ENCODE measurements around the gene PAX5. TPM values are rescaled to one million over a fixed set of nuclear protein-coding genes. Genes with fewer than 3 reads are reported as not detected.

PAX5 gene
- total and polyA plus RNA-seq, 3 donors from 2014 or later, result 0.79 to 1.9 (median 1.3) TPM

GRCh38 chr9:36985061-36985768 lies 48.9 kb downstream of the PAX5 start:
- H3K27ac ChIP-seq, result no peak overlapping the region
- intact Hi-C loops (cut with DNase I; ENCODE audit: low total_unique reads), result no loop called here
- no peak overlapping the region for H3K4me3 ChIP-seq
- H3K36me3 ChIP-seq (ENCODE audit: low read depth, missing control alignments), result no peaks in the 10 kb centered on the region
- H3K27me3 ChIP-seq, result no peaks in the 10 kb centered on the region
- no peaks in the 10 kb centered on the region for H3K4me1 ChIP-seq
- TF ChIP-seq, protein P1, sequence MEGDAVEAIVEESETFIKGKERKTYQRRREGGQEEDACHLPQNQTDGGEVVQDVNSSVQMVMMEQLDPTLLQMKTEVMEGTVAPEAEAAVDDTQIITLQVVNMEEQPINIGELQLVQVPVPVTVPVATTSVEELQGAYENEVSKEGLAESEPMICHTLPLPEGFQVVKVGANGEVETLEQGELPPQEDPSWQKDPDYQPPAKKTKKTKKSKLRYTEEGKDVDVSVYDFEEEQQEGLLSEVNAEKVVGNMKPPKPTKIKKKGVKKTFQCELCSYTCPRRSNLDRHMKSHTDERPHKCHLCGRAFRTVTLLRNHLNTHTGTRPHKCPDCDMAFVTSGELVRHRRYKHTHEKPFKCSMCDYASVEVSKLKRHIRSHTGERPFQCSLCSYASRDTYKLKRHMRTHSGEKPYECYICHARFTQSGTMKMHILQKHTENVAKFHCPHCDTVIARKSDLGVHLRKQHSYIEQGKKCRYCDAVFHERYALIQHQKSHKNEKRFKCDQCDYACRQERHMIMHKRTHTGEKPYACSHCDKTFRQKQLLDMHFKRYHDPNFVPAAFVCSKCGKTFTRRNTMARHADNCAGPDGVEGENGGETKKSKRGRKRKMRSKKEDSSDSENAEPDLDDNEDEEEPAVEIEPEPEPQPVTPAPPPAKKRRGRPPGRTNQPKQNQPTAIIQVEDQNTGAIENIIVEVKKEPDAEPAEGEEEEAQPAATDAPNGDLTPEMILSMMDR (IDR thresholded peaks at IDR 0.05), result no peak
- TF ChIP-seq POLR2A (IDR thresholded peaks at IDR 0.05), result no peak
- no peaks in the 10 kb centered on the region for H3K9me3 ChIP-seq
- WGBS, 2 donors, result 31 to 35% methylated on average over 12 to 15 of the region's 15 CpGs
- no peak for DNase-seq

GRCh38 chr9:36980148-36980974 lies 53.7 kb downstream of the PAX5 start:
- no peak overlapping the region for H3K4me3 ChIP-seq
- H3K27ac ChIP-seq, result no peak overlapping the region
- H3K9me3 ChIP-seq, result no peaks in the 10 kb centered on the region
- no peak for DNase-seq
- no peaks in the 10 kb centered on the region for H3K27me3 ChIP-seq
- intact Hi-C loops (cut with DNase I; ENCODE audit: low total_unique reads), result no loop called here
- TF ChIP-seq, protein P1 (IDR thresholded peaks at IDR 0.05), result no peak
- no peak for TF ChIP-seq POLR2A (IDR thresholded peaks at IDR 0.05)
- H3K36me3 ChIP-seq (ENCODE audit: low read depth, missing control alignments), result no peaks in the 10 kb centered on the region
- H3K4me1 ChIP-seq, result no peaks in the 10 kb centered on the region
- 51 to 57% methylated on average over 7 of the region's 7 CpGs for WGBS, 2 donors

GRCh38 chr9:36976371-36977030 lies 57.6 kb downstream of the PAX5 start:
- H3K4me1 ChIP-seq, result no peaks in the 10 kb centered on the region
- H3K4me3 ChIP-seq, result no peak overlapping the region
- no peak for DNase-seq
- H3K9me3 ChIP-seq, result no peaks in the 10 kb centered on the region
- H3K27ac ChIP-seq, result no peak overlapping the region
- 83 to 86% methylated on average over 10 of the region's 10 CpGs for WGBS, 2 donors
- H3K36me3 ChIP-seq (ENCODE audit: low read depth, missing control alignments), result no peaks in the 10 kb centered on the region
- intact Hi-C loops (cut with DNase I; ENCODE audit: low total_unique reads), result no loop called here
- TF ChIP-seq, protein P1 (IDR thresholded peaks at IDR 0.05), result no peak
- TF ChIP-seq POLR2A (IDR thresholded peaks at IDR 0.05), result no peak
- no peaks in the 10 kb centered on the region for H3K27me3 ChIP-seq

GRCh38 chr9:36974731-36975130 lies 59.3 kb downstream of the PAX5 start:
- WGBS, 2 donors, result 62 to 63% methylated on average over 7 of the region's 7 CpGs
- H3K9me3 ChIP-seq, result no peaks in the 10 kb centered on the region
- intact Hi-C loops (cut with DNase I; ENCODE audit: low total_unique reads), result no loop called here

More at GRCh38 chr9:36974731-36975130, 59.3 kb downstream of the PAX5 start:
- no peaks in the 10 kb centered on the region for H3K36me3 ChIP-seq (ENCODE audit: low read depth, missing control alignments)
- TF ChIP-seq, protein P1 (IDR thresholded peaks at IDR 0.05), result no peak
- no peak for TF ChIP-seq POLR2A (IDR thresholded peaks at IDR 0.05)
- H3K4me1 ChIP-seq, result no peaks in the 10 kb centered on the region
- H3K4me3 ChIP-seq, result no peak overlapping the region
- H3K27me3 ChIP-seq, result no peaks in the 10 kb centered on the region
- DNase-seq, result no peak
- H3K27ac ChIP-seq, result no peak overlapping the region
